ENCODE measurements around the gene CACFD1. TPM values are rescaled to one million over a fixed set of nuclear protein-coding genes. Genes with fewer than 3 reads are reported as not detected.

The CACFD1 gene
- total RNA-seq, 1 donor from 2014 or later, result 22.3 TPM

DNA sequence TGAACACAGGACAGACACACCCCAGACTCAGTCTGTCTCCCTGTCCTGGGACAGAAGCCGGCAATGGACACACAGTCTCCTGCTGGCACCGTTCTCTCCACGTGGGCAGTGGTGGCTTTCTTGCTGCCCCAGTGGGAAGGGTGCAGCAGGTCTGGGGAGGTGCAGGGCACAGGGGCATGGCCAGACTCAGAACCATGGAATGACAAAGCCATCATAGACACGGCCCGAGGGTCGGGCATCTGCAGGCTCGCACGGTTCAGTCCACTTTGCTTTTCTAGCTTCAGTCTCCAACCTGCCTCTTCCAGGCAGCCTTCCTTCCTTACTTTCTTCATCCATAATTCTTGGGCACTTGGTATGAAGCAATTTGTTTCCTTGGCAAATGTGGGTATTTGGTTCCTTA is 48.3 kb downstream of the CACFD1 start:
- DNase-seq (ENCODE audit: low spot score), result no peak
- H3K4me3 Mint-ChIP-seq (ENCODE audit: unreplicated experiment), result no peak overlapping the region
- H3K4me1 Mint-ChIP-seq (ENCODE audit: low read depth), result peaks cover 29% of the 10 kb centered on the region

GRCh38 chr9:133509179-133510083 is 49.7 kb downstream of the CACFD1 start:
- H3K27ac Mint-ChIP-seq (ENCODE audit: unreplicated experiment), result peak overlapping the region; percentile 20
- H3K9me3 Mint-ChIP-seq (ENCODE audit: low read depth), result no peaks in the 10 kb centered on the region
- H3K36me3 Mint-ChIP-seq (ENCODE audit: low read depth), result no peaks in the 10 kb centered on the region
- H3K4me1 Mint-ChIP-seq (ENCODE audit: low read depth), result peaks cover 36% of the 10 kb centered on the region
- no peaks in the 10 kb centered on the region for H3K27me3 Mint-ChIP-seq (ENCODE audit: low read depth)
- DNase-seq (ENCODE audit: low spot score), result no peak
- TF ChIP-seq CTCF (IDR thresholded peaks at IDR 0.05), result peak; percentile 49
- peak overlapping the region; percentile 47 for H3K4me3 Mint-ChIP-seq (ENCODE audit: unreplicated experiment)

More for the DNA sequence above, 48.3 kb downstream of the CACFD1 start:
- Mint-ChIP-seq H3K27ac (ENCODE audit: unreplicated experiment) (no peak overlapping the region), H3K36me3 (ENCODE audit: low read depth) (peaks cover 1% of the 10 kb centered on the region), H3K9me3 (ENCODE audit: low read depth) (no peaks in the 10 kb centered on the region), H3K27me3 (ENCODE audit: low read depth) (peaks cover 2% of the 10 kb centered on the region)
- TF ChIP-seq CTCF (IDR thresholded peaks at IDR 0.05), result no peak

GRCh38 chr9:133510926-133511505 is 51.2 kb downstream of the CACFD1 start:
- no peak for TF ChIP-seq CTCF (IDR thresholded peaks at IDR 0.05)
- Mint-ChIP-seq H3K27me3 (ENCODE audit: low read depth) (no peaks in the 10 kb centered on the region), H3K27ac (ENCODE audit: unreplicated experiment) (no peak overlapping the region), H3K9me3 (ENCODE audit: low read depth) (no peaks in the 10 kb centered on the region), H3K4me1 (ENCODE audit: low read depth) (peaks cover 36% of the 10 kb centered on the region), H3K36me3 (ENCODE audit: low read depth) (no peaks in the 10 kb centered on the region), H3K4me3 (ENCODE audit: unreplicated experiment) (no peak overlapping the region)
- no peak for DNase-seq (ENCODE audit: low spot score)

GRCh38 chr9:133511607-133512006 is 51.8 kb downstream of the CACFD1 start:
- H3K27ac Mint-ChIP-seq (ENCODE audit: unreplicated experiment), result no peak overlapping the region
- no peaks in the 10 kb centered on the region for H3K9me3 Mint-ChIP-seq (ENCODE audit: low read depth)
- H3K36me3 Mint-ChIP-seq (ENCODE audit: low read depth), result no peaks in the 10 kb centered on the region

More at GRCh38 chr9:133511607-133512006, 51.8 kb downstream of the CACFD1 start:
- TF ChIP-seq CTCF (IDR thresholded peaks at IDR 0.05), result no peak
- DNase-seq (ENCODE audit: low spot score), result no peak
- Mint-ChIP-seq H3K27me3 (ENCODE audit: low read depth) (no peaks in the 10 kb centered on the region), H3K4me1 (ENCODE audit: low read depth) (peaks cover 31% of the 10 kb centered on the region), H3K4me3 (ENCODE audit: unreplicated experiment) (no peak overlapping the region)

All from chondrocyte (in vitro differentiated cells).